GM23338 (cell line): Measurements from ENCODE around the gene PACS2. TPM values are rescaled to one million over a fixed set of nuclear protein-coding genes. Genes with fewer than 3 reads are reported as not detected.

Experiments
- ATAC-seq: fragments of 200-7000 bp; cut with Tn5 transposase; 3 replicates; pipeline ENCODE4 v1.9.1; 2020
- DNase-seq: peaks from one replicate; pipeline ENCODE4 v3.0.0-alpha.2; 2015; ENCODE audit warnings: low spot score
- H2AFZ ChIP-seq: fragments of 200-600 bp; sonication (generic); 2 replicates; pipeline ENCODE4 v1.8.0; 2016; ENCODE audit warnings: antibody characterized with exemption, mild to moderate bottlenecking, moderate library complexity
- H3F3A ChIP-seq: fragments of 200-600 bp; sonication (generic); replicated peaks from 2 replicates; pipeline ENCODE4 v1.8.0; 2017; ENCODE audit warnings: antibody characterized with exemption, mixed run types, low read depth
- H3K27ac ChIP-seq: fragments of 200-600 bp; sonication (generic); 2 replicates; pipeline ENCODE4 v1.6.1; 2016; ENCODE audit warnings: low read depth
- H3K27me3 ChIP-seq: fragments of 200-600 bp; sonication (generic); 2 replicates; pipeline ENCODE4 v1.8.0; 2016; ENCODE audit warnings: mild to moderate bottlenecking, mixed run types, moderate library complexity; ENCODE audit not compliant: insufficient read depth
- H3K36me3 ChIP-seq: fragments of 200-600 bp; sonication (generic); 2 replicates; pipeline ENCODE4 v1.8.0; 2016; ENCODE audit warnings: mild to moderate bottlenecking; ENCODE audit not compliant: insufficient read depth
- H3K4me1 ChIP-seq: fragments of 200-600 bp; sonication (generic); 2 replicates; pipeline ENCODE4 v1.8.0; 2016; ENCODE audit warnings: mild to moderate bottlenecking, moderate library complexity; ENCODE audit not compliant: insufficient read depth
- H3K4me2 ChIP-seq: fragments of 200-600 bp; sonication (generic); 2 replicates; pipeline ENCODE4 v1.7.1; 2017; ENCODE audit warnings: mixed run types
- H3K4me3 ChIP-seq: fragments of 200-600 bp; sonication (generic); 2 replicates; pipeline ENCODE4 v1.6.1; 2016; ENCODE audit warnings: mixed run types
- H3K79me2 ChIP-seq: fragments of 200-600 bp; sonication (generic); replicated peaks from 2 replicates; pipeline ENCODE4 v1.8.0; 2017; ENCODE audit warnings: mild to moderate bottlenecking; ENCODE audit not compliant: insufficient read depth
- H3K9me2 ChIP-seq: fragments of 200-600 bp; sonication (generic); 2 replicates; pipeline ENCODE4 v1.8.0; 2017; ENCODE audit not compliant: insufficient read depth
- H4K20me1 ChIP-seq: fragments of 200-600 bp; sonication (generic); replicated peaks from 2 replicates; pipeline ENCODE4 v1.8.0; 2017; ENCODE audit warnings: mild to moderate bottlenecking; ENCODE audit not compliant: insufficient read depth
- H3K27ac Mint-ChIP-seq: 2 replicates; pipeline ENCODE4 v1.8.0; 2020; ENCODE audit warnings: inconsistent platforms, mild to moderate bottlenecking, moderate library complexity, mixed read lengths
- H3K27me3 Mint-ChIP-seq: 3 replicates; pipeline ENCODE4 v1.8.0; 2022; ENCODE audit warnings: low read depth, mild to moderate bottlenecking, moderate library complexity, mixed read lengths, inconsistent platforms; ENCODE audit not compliant: insufficient read depth, poor library complexity
- H3K36me3 Mint-ChIP-seq: 3 replicates; pipeline ENCODE4 v1.8.0; 2021; ENCODE audit warnings: low read depth, mild to moderate bottlenecking, inconsistent platforms, moderate library complexity, mixed read lengths
- H3K4me1 Mint-ChIP-seq: 3 replicates; pipeline ENCODE4 v1.8.0; 2020; ENCODE audit warnings: mild to moderate bottlenecking, inconsistent platforms, mixed read lengths
- H3K4me3 Mint-ChIP-seq: 3 replicates; pipeline ENCODE4 v1.8.0; 2021; ENCODE audit warnings: moderate library complexity, mild to moderate bottlenecking, inconsistent platforms, mixed read lengths
- H3K9me3 Mint-ChIP-seq: 3 replicates; pipeline ENCODE4 v1.8.0; 2020; ENCODE audit warnings: moderate library complexity, mild to moderate bottlenecking, inconsistent platforms, mixed read lengths
- CREB1 ChIP-seq: fragments of 250-450 bp; sonication (Bioruptor Pico); IDR thresholded peaks from 2 replicates; pipeline ENCODE4 v1.5.0; 2020; ENCODE audit warnings: low read depth, mild to moderate bottlenecking, moderate library complexity
- CTCF ChIP-seq, 2 experiments: fragments of 200-600 bp in 1 of 2; sonication (generic) in 1 of 2; conservative IDR thresholded peaks; 2 replicates each; pipeline versions ENCODE4 v1.5.1 to v1.6.1; 2016 to 2017; ENCODE audit warnings: antibody characterized with exemption in 2 of 2, low read depth in 2 of 2, mild to moderate bottlenecking in 2 of 2, moderate library complexity in 1 of 2
- EZH2phosphoT487 ChIP-seq: fragments of 200-600 bp; sonication (generic); IDR thresholded peaks from one replicate; pipeline ENCODE4 v1.8.1; 2018; ENCODE audit warnings: antibody characterized with exemption; ENCODE audit not compliant: unreplicated experiment
- JUNB ChIP-seq: IDR thresholded peaks from one replicate; pipeline ENCODE4 v1.6.1; 2016; ENCODE audit warnings: antibody characterized with exemption; ENCODE audit not compliant: unreplicated experiment
- NANOG ChIP-seq: IDR thresholded peaks from 2 replicates; pipeline ENCODE4 v1.6.1; 2016; ENCODE audit warnings: antibody characterized with exemption, borderline replicate concordance
- polyA plus RNA-seq: library from polyadenylated mRNA; unstranded; fragments of >200 nt; fragmentation: Nextera tagmentation; extraction: Ambion mirVana; gene quantifications from 2 replicates; pipeline ENCODE4 v1.2.1, GENCODE V29; 2016
- total RNA-seq: library from RNA; depleted of rRNA; stranded (reverse); fragments of >200 nt; shearing (Covaris generic); gene quantifications from 2 replicates; pipeline ENCODE4 v1.2.3, GENCODE V29; 2014
- TF ChIP-seq, protein P1 (sequence below): fragments of 250-450 bp; sonication (Bioruptor Pico); IDR thresholded peaks from 2 replicates; pipeline ENCODE4 v1.5.0; 2020; ENCODE audit warnings: mild to moderate bottlenecking, moderate library complexity

Gene PACS2
- total and polyA plus RNA-seq, 2 experiments from 2014 or later, result 22.5 to 79.0 TPM

DNA sequence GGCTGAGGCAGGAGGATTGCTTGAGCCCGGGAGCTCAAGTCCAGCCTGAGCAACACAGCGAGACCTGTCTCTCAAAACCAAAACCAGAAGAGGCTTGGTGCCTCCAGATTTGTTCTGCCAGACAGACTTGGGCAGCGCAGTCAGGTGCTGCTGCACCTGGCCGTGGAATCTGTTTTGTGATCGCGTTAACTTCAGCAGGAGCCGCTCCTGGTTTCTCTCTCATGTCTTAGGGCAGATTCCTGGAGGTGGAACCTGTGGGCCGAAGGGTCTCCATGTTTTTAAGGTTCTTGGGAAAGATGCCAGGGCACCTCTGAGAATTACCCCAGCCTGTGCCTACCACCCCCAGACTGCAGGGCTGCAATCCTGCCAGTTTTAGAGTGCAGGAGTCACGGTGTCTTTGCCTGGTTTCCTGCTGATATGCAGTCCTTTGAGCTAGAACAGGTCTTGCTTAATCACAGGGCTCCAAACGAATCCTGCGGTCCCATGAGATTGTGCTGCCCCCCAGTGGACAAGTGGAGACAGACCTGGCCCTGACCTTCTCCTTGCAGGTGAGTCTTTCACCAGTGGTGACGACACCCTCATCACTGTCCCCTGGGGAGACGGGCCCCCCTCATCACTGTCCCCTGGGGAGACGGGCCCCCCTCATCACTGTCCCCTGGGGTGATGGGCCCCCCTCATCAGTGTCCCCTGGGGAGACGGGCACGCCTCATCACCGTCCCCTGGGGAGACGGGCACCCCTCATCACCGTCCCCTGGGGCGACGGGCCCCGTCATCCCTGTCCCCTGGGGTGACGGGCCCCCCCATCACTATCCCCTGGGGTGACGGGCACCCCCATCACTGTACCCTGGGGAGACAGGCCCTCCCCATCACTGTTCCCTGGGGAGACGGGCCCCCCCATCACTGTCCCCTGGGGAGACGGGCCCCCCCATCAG, 37.6 kb downstream of the PACS2 start (continued):
- TF ChIP-seq, protein P1, sequence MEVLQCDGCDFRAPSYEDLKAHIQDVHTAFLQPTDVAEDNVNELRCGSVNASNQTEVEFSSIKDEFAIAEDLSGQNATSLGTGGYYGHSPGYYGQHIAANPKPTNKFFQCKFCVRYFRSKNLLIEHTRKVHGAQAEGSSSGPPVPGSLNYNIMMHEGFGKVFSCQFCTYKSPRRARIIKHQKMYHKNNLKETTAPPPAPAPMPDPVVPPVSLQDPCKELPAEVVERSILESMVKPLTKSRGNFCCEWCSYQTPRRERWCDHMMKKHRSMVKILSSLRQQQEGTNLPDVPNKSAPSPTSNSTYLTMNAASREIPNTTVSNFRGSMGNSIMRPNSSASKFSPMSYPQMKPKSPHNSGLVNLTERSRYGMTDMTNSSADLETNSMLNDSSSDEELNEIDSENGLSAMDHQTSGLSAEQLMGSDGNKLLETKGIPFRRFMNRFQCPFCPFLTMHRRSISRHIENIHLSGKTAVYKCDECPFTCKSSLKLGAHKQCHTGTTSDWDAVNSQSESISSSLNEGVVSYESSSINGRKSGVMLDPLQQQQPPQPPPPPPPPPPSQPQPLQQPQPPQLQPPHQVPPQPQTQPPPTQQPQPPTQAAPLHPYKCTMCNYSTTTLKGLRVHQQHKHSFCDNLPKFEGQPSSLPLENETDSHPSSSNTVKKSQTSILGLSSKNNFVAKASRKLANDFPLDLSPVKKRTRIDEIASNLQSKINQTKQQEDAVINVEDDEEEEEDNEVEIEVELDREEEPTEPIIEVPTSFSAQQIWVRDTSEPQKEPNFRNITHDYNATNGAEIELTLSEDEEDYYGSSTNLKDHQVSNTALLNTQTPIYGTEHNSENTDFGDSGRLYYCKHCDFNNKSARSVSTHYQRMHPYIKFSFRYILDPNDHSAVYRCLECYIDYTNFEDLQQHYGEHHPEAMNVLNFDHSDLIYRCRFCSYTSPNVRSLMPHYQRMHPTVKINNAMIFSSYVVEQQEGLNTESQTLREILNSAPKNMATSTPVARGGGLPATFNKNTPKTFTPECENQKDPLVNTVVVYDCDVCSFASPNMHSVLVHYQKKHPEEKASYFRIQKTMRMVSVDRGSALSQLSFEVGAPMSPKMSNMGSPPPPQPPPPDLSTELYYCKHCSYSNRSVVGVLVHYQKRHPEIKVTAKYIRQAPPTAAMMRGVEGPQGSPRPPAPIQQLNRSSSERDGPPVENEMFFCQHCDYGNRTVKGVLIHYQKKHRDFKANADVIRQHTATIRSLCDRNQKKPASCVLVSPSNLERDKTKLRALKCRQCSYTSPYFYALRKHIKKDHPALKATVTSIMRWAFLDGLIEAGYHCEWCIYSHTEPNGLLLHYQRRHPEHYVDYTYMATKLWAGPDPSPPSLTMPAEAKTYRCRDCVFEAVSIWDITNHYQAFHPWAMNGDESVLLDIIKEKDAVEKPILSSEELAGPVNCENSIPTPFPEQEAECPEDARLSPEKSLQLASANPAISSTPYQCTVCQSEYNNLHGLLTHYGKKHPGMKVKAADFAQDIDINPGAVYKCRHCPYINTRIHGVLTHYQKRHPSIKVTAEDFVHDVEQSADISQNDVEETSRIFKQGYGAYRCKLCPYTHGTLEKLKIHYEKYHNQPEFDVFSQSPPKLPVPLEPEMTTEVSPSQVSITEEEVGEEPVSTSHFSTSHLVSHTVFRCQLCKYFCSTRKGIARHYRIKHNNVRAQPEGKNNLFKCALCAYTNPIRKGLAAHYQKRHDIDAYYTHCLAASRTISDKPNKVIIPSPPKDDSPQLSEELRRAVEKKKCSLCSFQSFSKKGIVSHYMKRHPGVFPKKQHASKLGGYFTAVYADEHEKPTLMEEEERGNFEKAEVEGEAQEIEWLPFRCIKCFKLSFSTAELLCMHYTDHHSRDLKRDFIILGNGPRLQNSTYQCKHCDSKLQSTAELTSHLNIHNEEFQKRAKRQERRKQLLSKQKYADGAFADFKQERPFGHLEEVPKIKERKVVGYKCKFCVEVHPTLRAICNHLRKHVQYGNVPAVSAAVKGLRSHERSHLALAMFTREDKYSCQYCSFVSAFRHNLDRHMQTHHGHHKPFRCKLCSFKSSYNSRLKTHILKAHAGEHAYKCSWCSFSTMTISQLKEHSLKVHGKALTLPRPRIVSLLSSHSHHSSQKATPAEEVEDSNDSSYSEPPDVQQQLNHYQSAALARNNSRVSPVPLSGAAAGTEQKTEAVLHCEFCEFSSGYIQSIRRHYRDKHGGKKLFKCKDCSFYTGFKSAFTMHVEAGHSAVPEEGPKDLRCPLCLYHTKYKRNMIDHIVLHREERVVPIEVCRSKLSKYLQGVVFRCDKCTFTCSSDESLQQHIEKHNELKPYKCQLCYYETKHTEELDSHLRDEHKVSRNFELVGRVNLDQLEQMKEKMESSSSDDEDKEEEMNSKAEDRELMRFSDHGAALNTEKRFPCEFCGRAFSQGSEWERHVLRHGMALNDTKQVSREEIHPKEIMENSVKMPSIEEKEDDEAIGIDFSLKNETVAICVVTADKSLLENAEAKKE (CRISPR knock-in tag), result no peak
- peak; percentile 80 to 96 for TF ChIP-seq CTCF (conservative IDR thresholded peaks at IDR 0.05; ENCODE audit: low read depth in 2 of 2)

GRCh38 chr14:105353136-105353535, 38.6 kb downstream of the PACS2 start:
- Histone ChIP-seq H3K4me3 (no peak overlapping the region), H2AFZ (no peak overlapping the region), H3K79me2 (no peaks in the 10 kb centered on the region), H4K20me1 (peaks cover 4% of the 10 kb centered on the region), H3K36me3 (no peaks in the 10 kb centered on the region), H3K4me1 (no peaks in the 10 kb centered on the region), H3K27ac (no peak overlapping the region), H3K27me3 (no peaks in the 10 kb centered on the region), H3K4me2 (no peak overlapping the region), H3K9me2 (no peaks in the 10 kb centered on the region), H3F3A (no peaks in the 10 kb centered on the region; the same call in 1 of the 2 replicates)
- Mint-ChIP-seq H3K27ac (no peak overlapping the region), H3K4me1 (peaks cover 10% of the 10 kb centered on the region), H3K4me3 (no peak overlapping the region), H3K36me3 (no peaks in the 10 kb centered on the region), H3K9me3 (no peaks in the 10 kb centered on the region; the same call in 2 of the 3 replicates), H3K27me3 (peaks cover 1% of the 10 kb centered on the region)
- ATAC-seq (no peak), DNase-seq (no peak)
- TF ChIP-seq NANOG (no peak), JUNB (no peak), CREB1 (CRISPR knock-in tag) (no peak), EZH2phosphoT487 (no peak)
- TF ChIP-seq, protein P1 (CRISPR knock-in tag), result no peak
